Colonic mucosa (tissue), 4 donors: ENCODE data around the gene LCLAT1. TPM values are rescaled to one million over a fixed set of nuclear protein-coding genes. Genes with fewer than 3 reads are reported as not detected.
"Not testable (repeated sequence)": the region's sequence is repeated elsewhere in the genome, so short reads cannot be mapped to it uniquely, and the experiment has no call there.

Experiments
- DNase-seq: peaks from one replicate; pipeline ENCODE4 v3.0.0-alpha.2; 2020
- H3K27ac ChIP-seq: fragments of 200-600 bp; one replicate; pipeline ENCODE4 v1.8.0; 2021
- H3K27me3 ChIP-seq: fragments of 200-600 bp; one replicate; pipeline ENCODE4 v1.8.0; 2021
- H3K36me3 ChIP-seq: fragments of 200-600 bp; one replicate; pipeline ENCODE4 v1.8.0; 2021
- H3K4me1 ChIP-seq: fragments of 200-600 bp; one replicate; pipeline ENCODE4 v1.8.0; 2021; ENCODE audit warnings: mild to moderate bottlenecking
- H3K4me3 ChIP-seq: fragments of 200-600 bp; one replicate; pipeline ENCODE4 v1.8.0; 2021
- H3K9ac ChIP-seq, 2 donors: one replicate each; pipeline ENCODE4 v1.7.0; 2013; ENCODE audit warnings: control low read depth in 2 of 2, low read depth in 2 of 2, low read length in 2 of 2
- H3K9me3 ChIP-seq: fragments of 200-600 bp; one replicate; pipeline ENCODE4 v1.8.0; 2021
- intact Hi-C: fragments of 100-400 bp; cut with DNase I; formaldehyde crosslinking; loops from one replicate; pipeline ENCODE4 v1.14.1; 2022
- total RNA-seq, 2 donors: library from RNA; stranded (reverse); fragmentation: NEBNext Ultra II Directional in 1 of 2; extraction: Animal tissue kit (Norgen Biotek cat#: 25700) in 1 of 2; gene quantifications; one replicate each; pipeline ENCODE4 v1.2.1, GENCODE V29; 2021
- TF ChIP-seq, protein P1 (sequence below): fragments of 200-600 bp; IDR thresholded peaks from one replicate; pipeline ENCODE4 v1.8.0; 2022; ENCODE audit warnings: antibody characterized with exemption, mild to moderate bottlenecking
- donor health status: healthy.
- donor health status: DM: no; HTN: no; CAD: no.
- donor health status: DM: no; HTN: no; CAD: no.

LCLAT1 gene
- total RNA-seq, 2 donors from 2014 or later: 20.0 to 25.5 TPM

- no peaks in the 10 kb centered on the region for H3K36me3 ChIP-seq
- H3K4me1 ChIP-seq: no peaks in the 10 kb centered on the region
- no peak for DNase-seq
- intact Hi-C loops: no loop called here
- TF ChIP-seq, protein P1, sequence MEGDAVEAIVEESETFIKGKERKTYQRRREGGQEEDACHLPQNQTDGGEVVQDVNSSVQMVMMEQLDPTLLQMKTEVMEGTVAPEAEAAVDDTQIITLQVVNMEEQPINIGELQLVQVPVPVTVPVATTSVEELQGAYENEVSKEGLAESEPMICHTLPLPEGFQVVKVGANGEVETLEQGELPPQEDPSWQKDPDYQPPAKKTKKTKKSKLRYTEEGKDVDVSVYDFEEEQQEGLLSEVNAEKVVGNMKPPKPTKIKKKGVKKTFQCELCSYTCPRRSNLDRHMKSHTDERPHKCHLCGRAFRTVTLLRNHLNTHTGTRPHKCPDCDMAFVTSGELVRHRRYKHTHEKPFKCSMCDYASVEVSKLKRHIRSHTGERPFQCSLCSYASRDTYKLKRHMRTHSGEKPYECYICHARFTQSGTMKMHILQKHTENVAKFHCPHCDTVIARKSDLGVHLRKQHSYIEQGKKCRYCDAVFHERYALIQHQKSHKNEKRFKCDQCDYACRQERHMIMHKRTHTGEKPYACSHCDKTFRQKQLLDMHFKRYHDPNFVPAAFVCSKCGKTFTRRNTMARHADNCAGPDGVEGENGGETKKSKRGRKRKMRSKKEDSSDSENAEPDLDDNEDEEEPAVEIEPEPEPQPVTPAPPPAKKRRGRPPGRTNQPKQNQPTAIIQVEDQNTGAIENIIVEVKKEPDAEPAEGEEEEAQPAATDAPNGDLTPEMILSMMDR: no peak
- H3K4me3 ChIP-seq: no peak overlapping the region
- no peak overlapping the region for H3K27ac ChIP-seq
- no peaks in the 10 kb centered on the region for H3K9me3 ChIP-seq
- no peak overlapping the region for H3K9ac ChIP-seq
- no peaks in the 10 kb centered on the region for H3K27me3 ChIP-seq
These were observed 16.5 kb downstream of the LCLAT1 start for GRCh38 chr2:30463535-30463934.

- Histone ChIP-seq H3K4me3 (no peak overlapping the region), H3K27ac (no peak overlapping the region), H3K9me3 (no peaks in the 10 kb centered on the region), H3K36me3 (no peaks in the 10 kb centered on the region), H3K9ac (no peak overlapping the region), H3K27me3 (no peaks in the 10 kb centered on the region), H3K4me1 (no peaks in the 10 kb centered on the region)
- DNase-seq: no peak
- intact Hi-C loops: no loop called here
- TF ChIP-seq, protein P1: no peak
These were observed 17.6 kb downstream of the LCLAT1 start for GRCh38 chr2:30464544-30465170.

GRCh38 chr2:30465171-30465545 lies 18.1 kb downstream of the LCLAT1 start:
- Histone ChIP-seq H3K9me3 (no peaks in the 10 kb centered on the region), H3K4me1 (no peaks in the 10 kb centered on the region), H3K4me3 (no peak overlapping the region), H3K27ac (no peak overlapping the region), H3K36me3 (no peaks in the 10 kb centered on the region), H3K9ac (no peak overlapping the region), H3K27me3 (no peaks in the 10 kb centered on the region)
- TF ChIP-seq, protein P1: no peak
- DNase-seq: no peak
- intact Hi-C loops: no loop called here

DNA sequence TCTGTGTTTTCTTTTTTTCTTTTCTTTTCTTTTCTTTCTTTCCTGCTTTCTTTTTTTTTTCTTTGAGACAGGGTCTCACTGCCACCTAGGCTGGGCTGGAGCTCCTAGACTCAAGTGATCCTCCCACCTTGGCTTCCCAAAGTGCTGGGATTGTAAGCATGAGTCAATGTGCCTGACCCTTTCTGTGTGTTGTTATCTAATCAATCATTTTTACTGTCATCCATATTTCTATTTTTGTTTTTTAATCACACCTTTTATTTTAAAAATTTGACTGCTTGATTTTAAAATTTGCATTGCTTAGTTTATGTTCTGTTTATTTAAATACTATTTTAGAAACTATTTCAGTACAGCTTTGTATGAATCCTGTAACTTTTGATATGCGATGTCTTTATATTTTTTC lies 19.2 kb downstream of the LCLAT1 start:
- intact Hi-C loops: no loop called here
- no peak overlapping the region for H3K27ac ChIP-seq
- H3K9ac ChIP-seq: no peak overlapping the region
- H3K36me3 ChIP-seq: no peaks in the 10 kb centered on the region
- TF ChIP-seq, protein P1: no peak
- H3K27me3 ChIP-seq: no peaks in the 10 kb centered on the region
- no peaks in the 10 kb centered on the region for H3K9me3 ChIP-seq
- DNase-seq: no peak
- H3K4me1 ChIP-seq: no peaks in the 10 kb centered on the region
- no peak overlapping the region for H3K4me3 ChIP-seq

- H3K9ac ChIP-seq, H3K27me3 ChIP-seq, DNase-seq, H3K36me3 ChIP-seq, intact Hi-C loops, H3K4me1 ChIP-seq, H3K27ac ChIP-seq, H3K9me3 ChIP-seq, H3K4me3 ChIP-seq: not testable (repeated sequence)
These were observed 20.2 kb downstream of the LCLAT1 start for GRCh38 chr2:30467062-30467826.

DNA sequence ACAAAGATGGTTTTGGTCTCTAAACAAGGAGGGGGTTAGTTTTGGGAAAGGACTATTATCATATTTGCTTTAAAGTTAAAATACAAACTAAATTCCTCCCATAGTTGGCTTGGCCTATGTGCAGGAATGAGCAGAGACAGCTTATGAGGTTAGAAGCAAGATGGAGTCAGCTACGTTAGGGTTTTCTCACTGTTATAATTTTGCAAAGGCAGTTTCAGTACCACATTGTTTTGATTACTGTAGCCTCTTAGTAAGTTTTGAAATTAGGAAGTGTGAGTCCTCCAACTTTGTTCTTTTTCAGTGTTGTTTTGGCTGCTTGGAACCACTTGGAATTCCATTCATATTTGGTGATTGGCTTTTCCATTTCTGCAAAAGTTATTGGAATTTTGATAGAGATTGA lies 23.4 kb downstream of the LCLAT1 start:
- no peak for DNase-seq
- H3K27ac ChIP-seq: no peak overlapping the region
- intact Hi-C loops: no loop called here
- no peaks in the 10 kb centered on the region for H3K9me3 ChIP-seq
- no peaks in the 10 kb centered on the region for H3K27me3 ChIP-seq
- H3K4me3 ChIP-seq: no peak overlapping the region
- H3K4me1 ChIP-seq: no peaks in the 10 kb centered on the region
- TF ChIP-seq, protein P1: no peak
- no peaks in the 10 kb centered on the region for H3K36me3 ChIP-seq
- no peak overlapping the region for H3K9ac ChIP-seq
